ENCODE measurements around the gene CYP2A6.
"Not testable (repeated sequence)": the region's sequence is repeated elsewhere in the genome, so short reads cannot be mapped to it uniquely, and the experiment has no call there.

Gene CYP2A6

GRCh38 chr19:40819479-40820234 lies 30.6 kb downstream of the CYP2A6 start:
- H3K27me3 ChIP-seq (ENCODE audit: control insufficient read depth, insufficient read depth, low read length, poor library complexity, severe bottlenecking); H3K4me3 ChIP-seq (ENCODE audit: insufficient read depth, low read depth, low read length); H3K4me1 ChIP-seq (ENCODE audit: control insufficient read depth, insufficient read depth, low read length); H3K27ac ChIP-seq (ENCODE audit: insufficient read depth, low read depth, low read length, poor library complexity, severe bottlenecking); H3K36me3 ChIP-seq (ENCODE audit: control insufficient read depth, insufficient read depth, low read length); H3K9me3 ChIP-seq (ENCODE audit: control insufficient read depth, low read length): not testable (repeated sequence)
- 33 to 51% methylated on average over 4 to 5 of the region's 6 CpGs for WGBS, 2 experiments

GRCh38 chr19:40818480-40819399 lies 31.5 kb downstream of the CYP2A6 start:
- peaks cover 14% of the 10 kb centered on the region for H3K4me1 ChIP-seq (ENCODE audit: control insufficient read depth, insufficient read depth, low read length)
- H3K4me3 ChIP-seq (ENCODE audit: insufficient read depth, low read depth, low read length); H3K27me3 ChIP-seq (ENCODE audit: control insufficient read depth, insufficient read depth, low read length, poor library complexity, severe bottlenecking); H3K9me3 ChIP-seq (ENCODE audit: control insufficient read depth, low read length); H3K27ac ChIP-seq (ENCODE audit: insufficient read depth, low read depth, low read length, poor library complexity, severe bottlenecking); H3K36me3 ChIP-seq (ENCODE audit: control insufficient read depth, insufficient read depth, low read length): not testable (repeated sequence)
- WGBS, 2 experiments = 43 to 49% methylated on average over 25 to 30 of the region's 36 CpGs

GRCh38 chr19:40815223-40815622 lies 35.0 kb downstream of the CYP2A6 start:
- Histone ChIP-seq H3K27me3 (ENCODE audit: control insufficient read depth, insufficient read depth, low read length, poor library complexity, severe bottlenecking) (peaks cover 16% of the 10 kb centered on the region), H3K4me3 (ENCODE audit: insufficient read depth, low read depth, low read length) (no peak overlapping the region), H3K36me3 (ENCODE audit: control insufficient read depth, insufficient read depth, low read length) (no peaks in the 10 kb centered on the region), H3K4me1 (ENCODE audit: control insufficient read depth, insufficient read depth, low read length) (peaks cover 13% of the 10 kb centered on the region), H3K9me3 (ENCODE audit: control insufficient read depth, low read length) (no peaks in the 10 kb centered on the region), H3K27ac (ENCODE audit: insufficient read depth, low read depth, low read length, poor library complexity, severe bottlenecking) (no peak overlapping the region)
- 68 to 78% methylated on average over 4 of the region's 4 CpGs for WGBS, 2 experiments

DNA sequence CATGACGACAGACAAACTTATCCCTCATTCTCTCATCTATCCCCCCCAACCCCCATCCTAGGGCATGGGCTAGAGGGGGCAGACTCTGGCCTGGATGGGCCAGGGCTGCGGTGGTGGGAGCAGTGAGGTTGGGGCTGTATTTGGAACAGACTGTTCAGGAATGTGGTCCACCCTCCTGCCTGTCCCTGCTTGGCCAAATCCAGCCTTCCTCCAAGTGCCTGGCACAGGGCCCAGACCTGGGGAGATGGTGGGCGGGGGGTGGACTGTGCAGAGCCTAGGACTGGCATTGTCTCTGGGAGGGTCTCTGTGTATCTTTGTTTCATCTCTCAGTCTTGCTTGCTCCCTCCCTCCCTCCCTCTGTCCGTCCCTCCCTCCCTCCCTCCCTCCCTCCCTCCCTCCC lies 37.1 kb downstream of the CYP2A6 start:
- peaks cover 4% of the 10 kb centered on the region for H3K36me3 ChIP-seq (ENCODE audit: control insufficient read depth, insufficient read depth, low read length)
- 78 to 94% methylated on average over 2 to 3 of the region's 4 CpGs for WGBS, 2 experiments
- H3K27ac ChIP-seq (ENCODE audit: insufficient read depth, low read depth, low read length, poor library complexity, severe bottlenecking) = no peak overlapping the region
- peaks cover 16% of the 10 kb centered on the region for H3K27me3 ChIP-seq (ENCODE audit: control insufficient read depth, insufficient read depth, low read length, poor library complexity, severe bottlenecking)
- H3K9me3 ChIP-seq (ENCODE audit: control insufficient read depth, low read length) = no peaks in the 10 kb centered on the region
- H3K4me3 ChIP-seq (ENCODE audit: insufficient read depth, low read depth, low read length) = no peak overlapping the region
- H3K4me1 ChIP-seq (ENCODE audit: control insufficient read depth, insufficient read depth, low read length) = peaks cover 19% of the 10 kb centered on the region

GRCh38 chr19:40812571-40812970 lies 37.7 kb downstream of the CYP2A6 start:
- H3K4me3 ChIP-seq (ENCODE audit: insufficient read depth, low read depth, low read length); H3K36me3 ChIP-seq (ENCODE audit: control insufficient read depth, insufficient read depth, low read length); H3K27ac ChIP-seq (ENCODE audit: insufficient read depth, low read depth, low read length, poor library complexity, severe bottlenecking); H3K9me3 ChIP-seq (ENCODE audit: control insufficient read depth, low read length): not testable (repeated sequence)
- Histone ChIP-seq H3K27me3 (ENCODE audit: control insufficient read depth, insufficient read depth, low read length, poor library complexity, severe bottlenecking) (peaks cover 16% of the 10 kb centered on the region), H3K4me1 (ENCODE audit: control insufficient read depth, insufficient read depth, low read length) (peaks cover 19% of the 10 kb centered on the region)
- 82 to 83% methylated on average over 7 of the region's 7 CpGs for WGBS, 2 experiments

DNA sequence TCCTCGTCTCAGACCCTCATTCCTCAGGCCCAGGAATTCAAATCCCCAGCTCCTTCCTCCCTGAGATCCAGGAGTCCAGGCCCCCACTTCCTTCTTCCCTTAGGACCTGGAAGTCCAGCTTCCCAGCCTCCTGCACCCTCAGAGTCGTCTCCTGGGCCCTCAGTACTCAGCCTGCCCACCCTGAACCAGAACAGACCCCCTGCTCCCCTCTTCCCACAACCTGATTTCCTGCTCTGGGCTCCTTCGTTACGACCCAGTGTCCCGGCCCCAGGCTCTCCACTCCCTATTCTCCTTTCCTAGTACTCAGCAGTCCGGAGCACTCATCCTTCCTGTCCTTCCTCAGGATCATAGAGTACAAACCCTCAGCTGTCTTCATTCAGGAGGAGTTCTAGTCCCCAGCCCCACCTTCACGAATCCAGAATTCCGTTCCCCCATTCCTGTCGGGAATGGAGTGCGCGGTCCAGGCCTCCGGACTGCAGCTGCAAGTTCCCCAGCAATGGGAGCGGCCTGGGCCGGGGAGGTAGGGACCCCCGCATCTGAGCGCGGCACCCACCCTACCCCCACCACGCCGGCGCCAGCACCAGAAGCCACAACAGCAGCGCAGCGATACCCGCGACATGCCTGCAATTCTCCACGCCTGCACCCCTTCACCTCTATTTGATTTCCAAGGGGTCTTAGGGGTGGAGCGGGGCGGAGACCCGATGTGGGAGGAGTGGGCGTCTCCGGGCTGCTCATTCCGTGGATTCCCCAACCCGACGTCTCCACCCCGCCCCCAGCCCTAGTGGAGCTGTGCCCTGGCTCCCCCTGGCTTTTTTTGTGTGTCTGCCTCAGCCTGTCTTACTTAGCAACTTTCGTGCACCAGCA lies 38.5 kb downstream of the CYP2A6 start:
- 15 to 19% methylated on average over 32 to 35 of the region's 35 CpGs for WGBS, 2 experiments
- Histone ChIP-seq H3K36me3 (ENCODE audit: control insufficient read depth, insufficient read depth, low read length) (peaks cover 4% of the 10 kb centered on the region), H3K27ac (ENCODE audit: insufficient read depth, low read depth, low read length, poor library complexity, severe bottlenecking) (no peak overlapping the region), H3K27me3 (ENCODE audit: control insufficient read depth, insufficient read depth, low read length, poor library complexity, severe bottlenecking) (peaks cover 16% of the 10 kb centered on the region), H3K9me3 (ENCODE audit: control insufficient read depth, low read length) (no peaks in the 10 kb centered on the region), H3K4me3 (ENCODE audit: insufficient read depth, low read depth, low read length) (peak overlapping the region; percentile 37), H3K4me1 (ENCODE audit: control insufficient read depth, insufficient read depth, low read length) (peaks cover 25% of the 10 kb centered on the region)

DNA sequence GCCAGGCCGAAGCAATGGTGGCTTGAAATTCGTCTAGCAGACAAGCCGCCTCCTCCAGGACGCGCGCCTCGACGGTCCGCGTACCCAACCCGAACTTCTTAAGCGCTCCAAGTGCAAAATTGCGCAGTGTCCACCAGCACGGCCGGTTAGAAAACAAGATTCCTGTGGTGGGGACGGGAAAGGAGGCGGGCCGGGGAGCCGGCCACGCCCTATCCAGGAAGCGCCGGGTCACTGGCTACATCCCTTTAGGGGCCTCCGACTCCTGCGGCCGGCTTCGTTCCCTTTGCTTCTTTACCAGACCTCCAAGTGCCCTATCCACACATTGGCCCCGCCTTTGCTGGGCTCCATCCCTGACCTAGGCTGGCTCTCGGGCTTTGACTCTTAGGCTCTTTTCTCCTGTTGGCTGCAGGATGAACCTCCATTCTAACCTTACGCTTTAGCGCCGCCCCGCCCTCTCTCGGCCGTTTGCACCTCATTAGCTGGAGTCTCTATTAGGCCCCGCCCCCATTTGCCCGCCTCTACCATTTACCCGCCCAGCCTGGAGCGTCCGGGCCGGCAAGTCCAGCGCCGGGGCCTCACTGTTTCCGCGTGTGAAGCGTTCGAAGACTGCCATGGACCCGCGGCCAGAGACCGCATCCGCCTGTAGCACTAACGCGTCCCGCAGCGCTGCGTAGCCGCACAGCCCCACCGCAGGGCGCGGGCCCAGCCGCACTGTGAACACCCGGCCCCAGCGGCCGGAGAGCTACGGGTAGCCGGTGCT lies 39.4 kb downstream of the CYP2A6 start:
- peaks cover 34% of the 10 kb centered on the region for H3K4me1 ChIP-seq (ENCODE audit: control insufficient read depth, insufficient read depth, low read length)
- H3K4me3 ChIP-seq (ENCODE audit: insufficient read depth, low read depth, low read length) = peak overlapping the region; percentile 41
- H3K27ac ChIP-seq (ENCODE audit: insufficient read depth, low read depth, low read length, poor library complexity, severe bottlenecking) = peak overlapping the region; percentile 44
- H3K36me3 ChIP-seq (ENCODE audit: control insufficient read depth, insufficient read depth, low read length); H3K9me3 ChIP-seq (ENCODE audit: control insufficient read depth, low read length): not testable (repeated sequence)
- H3K27me3 ChIP-seq (ENCODE audit: control insufficient read depth, insufficient read depth, low read length, poor library complexity, severe bottlenecking) = peaks cover 16% of the 10 kb centered on the region
- WGBS, 2 experiments = 2 to 3% methylated on average over 29 to 40 of the region's 65 CpGs

- Histone ChIP-seq H3K27me3 (ENCODE audit: control insufficient read depth, insufficient read depth, low read length, poor library complexity, severe bottlenecking) (peaks cover 16% of the 10 kb centered on the region), H3K27ac (ENCODE audit: insufficient read depth, low read depth, low read length, poor library complexity, severe bottlenecking) (peak overlapping the region; percentile 26), H3K4me3 (ENCODE audit: insufficient read depth, low read depth, low read length) (peak overlapping the region; percentile 41), H3K36me3 (ENCODE audit: control insufficient read depth, insufficient read depth, low read length) (peaks cover 4% of the 10 kb centered on the region), H3K9me3 (ENCODE audit: control insufficient read depth, low read length) (no peaks in the 10 kb centered on the region), H3K4me1 (ENCODE audit: control insufficient read depth, insufficient read depth, low read length) (peaks cover 40% of the 10 kb centered on the region)
- WGBS, 2 experiments = 78 to 88% methylated on average over 10 to 11 of the region's 14 CpGs
These were observed 40.1 kb downstream of the CYP2A6 start for GRCh38 chr19:40810160-40810559.

DNA sequence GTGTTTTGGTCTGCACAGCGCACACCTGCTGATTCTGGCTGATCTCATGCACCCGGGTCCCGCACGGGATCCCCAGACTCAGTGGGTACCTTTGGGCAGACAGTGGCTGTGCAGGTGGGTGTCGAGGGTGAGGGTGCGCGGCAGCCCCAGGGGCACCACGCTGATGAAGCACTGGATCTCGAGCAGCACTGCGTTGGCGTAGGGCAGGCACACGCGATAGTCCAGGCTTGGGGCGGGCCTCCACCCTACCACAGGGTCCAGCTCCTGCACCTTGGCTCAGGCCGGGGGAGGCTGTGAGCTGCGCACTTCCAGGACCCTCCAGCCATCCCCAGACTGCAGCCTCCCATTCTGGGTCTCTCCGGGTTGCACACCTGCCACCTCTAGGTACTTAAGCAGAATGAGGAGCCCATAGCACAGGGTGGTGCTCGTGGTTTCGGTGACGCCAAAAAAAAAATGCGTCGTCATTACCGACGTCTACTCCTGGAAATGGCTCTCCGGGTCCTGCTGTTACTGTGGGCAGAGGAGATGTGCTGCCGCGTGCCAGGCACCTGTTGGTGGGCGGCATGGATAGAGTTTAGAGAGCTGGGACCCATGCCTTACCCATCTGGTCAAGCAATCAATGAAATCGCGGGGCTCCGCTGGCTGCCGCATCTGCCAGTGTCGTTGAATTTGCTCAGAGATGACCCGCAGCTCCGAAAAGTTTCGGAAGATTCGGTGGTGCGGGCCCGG lies 40.7 kb downstream of the CYP2A6 start:
- H3K27me3 ChIP-seq (ENCODE audit: control insufficient read depth, insufficient read depth, low read length, poor library complexity, severe bottlenecking) = peaks cover 16% of the 10 kb centered on the region
- 95 to 96% methylated on average over 39 of the region's 39 CpGs for WGBS, 2 experiments
- H3K27ac ChIP-seq (ENCODE audit: insufficient read depth, low read depth, low read length, poor library complexity, severe bottlenecking) = peak overlapping the region; percentile 26
- no peak overlapping the region for H3K4me3 ChIP-seq (ENCODE audit: insufficient read depth, low read depth, low read length)
- no peaks in the 10 kb centered on the region for H3K9me3 ChIP-seq (ENCODE audit: control insufficient read depth, low read length)
- H3K36me3 ChIP-seq (ENCODE audit: control insufficient read depth, insufficient read depth, low read length) = peaks cover 4% of the 10 kb centered on the region
- H3K4me1 ChIP-seq (ENCODE audit: control insufficient read depth, insufficient read depth, low read length) = peaks cover 40% of the 10 kb centered on the region

All from ectodermal cell (in vitro differentiated cells).